Natural killer cell (primary cell): ENCODE measurements around the gene SLC25A48. TPM values are rescaled to one million over a fixed set of nuclear protein-coding genes. Genes with fewer than 3 reads are reported as not detected.

Experiments
- ATAC-seq, 3 donors: fragments of 150-1000 bp in 2 of 3; fragments of 200-7000 bp in 1 of 3; cut with Tn5 transposase; 1 replicate in 1 of 3; 2 replicates in 2 of 3; pipeline ENCODE4 v1.10.0; 2021; ENCODE audit warnings: mild to moderate bottlenecking in 2 of 3, moderate library complexity in 2 of 3
- DNase-seq, 2 donors: peaks; one replicate each; pipeline versions ENCODE4 v3.0.0 to v3.0.0-alpha.2; 2013 to 2021; ENCODE audit warnings: mixed read lengths in 1 of 2
- H3K27ac ChIP-seq: one replicate; pipeline ENCODE4 v1.5.1; 2013; ENCODE audit warnings: mild to moderate bottlenecking, low read length
- H3K27me3 ChIP-seq: one replicate; pipeline ENCODE4 v1.6.1; 2013; ENCODE audit warnings: low read length; ENCODE audit not compliant: control insufficient read depth, insufficient read depth
- H3K36me3 ChIP-seq: one replicate; pipeline ENCODE4 v1.6.1; 2013; ENCODE audit warnings: low read length; ENCODE audit not compliant: control insufficient read depth, insufficient read depth
- H3K4me1 ChIP-seq: one replicate; pipeline ENCODE4 v1.6.1; 2013; ENCODE audit warnings: low read length; ENCODE audit not compliant: control insufficient read depth, insufficient read depth
- H3K4me3 ChIP-seq: one replicate; pipeline ENCODE4 v1.5.1; 2013; ENCODE audit warnings: low read length
- H3K9me3 ChIP-seq: one replicate; pipeline ENCODE4 v1.6.1; 2013; ENCODE audit warnings: low read length; ENCODE audit not compliant: control insufficient read depth, insufficient read depth
- H3K27ac Mint-ChIP-seq, 2 donors: one replicate each; pipeline ENCODE4 v1.8.0; 2022; ENCODE audit warnings: mild to moderate bottlenecking in 2 of 2, mixed read lengths in 2 of 2, moderate library complexity in 1 of 2
- H3K27me3 Mint-ChIP-seq, 2 donors: one replicate each; pipeline ENCODE4 v1.8.0; 2022; ENCODE audit warnings: low read depth in 2 of 2, mixed read lengths in 2 of 2
- H3K36me3 Mint-ChIP-seq: one replicate; pipeline ENCODE4 v1.8.0; 2022; ENCODE audit warnings: mixed read lengths
- H3K4me1 Mint-ChIP-seq, 2 donors: one replicate each; pipeline ENCODE4 v1.8.0; 2022; ENCODE audit warnings: mixed read lengths in 2 of 2
- H3K4me3 Mint-ChIP-seq: one replicate; pipeline ENCODE4 v1.8.0; 2022; ENCODE audit warnings: mild to moderate bottlenecking, moderate library complexity, mixed read lengths
- H3K9me3 Mint-ChIP-seq, 2 donors: one replicate each; pipeline ENCODE4 v1.8.0; 2022; ENCODE audit warnings: mixed read lengths in 2 of 2
- CTCF ChIP-seq: fragments of 200-600 bp; IDR thresholded peaks from one replicate; pipeline ENCODE4 v1.8.0; 2022; ENCODE audit warnings: antibody characterized with exemption
- WGBS: methylation state at CpG from one replicate; pipeline ENCODE4 v1.1.7; 2013; ENCODE audit warnings: missing lambda C conversion rate; ENCODE audit not compliant: insufficient coverage; 5-methylcytosine and 5-hydroxymethylcytosine counted together
- intact Hi-C: fragments of 100-400 bp; cut with micrococcal nuclease; formaldehyde crosslinking; loops from one replicate; pipeline ENCODE4 v1.14.2; 2022
- total RNA-seq, 4 donors: library from RNA; stranded (reverse); fragments of 120-200 nt in 1 of 4; gene quantifications; one replicate each; pipeline versions ENCODE4 v1.2.3 to v1.2.4, GENCODE V29; 2013 to 2022

Gene SLC25A48
- total RNA-seq, 3 donors from 2014 or later (not counting 1 experiment from before 2014, with no cell fraction given): not detected

- intact Hi-C loops: no loop called here
- H3K4me1 ChIP-seq: no peaks in the 10 kb centered on the region
- H3K36me3 ChIP-seq: no peaks in the 10 kb centered on the region
- Mint-ChIP-seq H3K27ac (no peak overlapping the region), H3K27me3 (peaks cover 23 to 55% of the 10 kb centered on the region in 2 donors), H3K4me3 (no peak overlapping the region), H3K9me3 (no peaks in the 10 kb centered on the region), H3K36me3 (no peaks in the 10 kb centered on the region), H3K4me1 (no peaks in the 10 kb centered on the region)
- DNase-seq (no peak), ATAC-seq (no peak)
- H3K27ac ChIP-seq: no peak overlapping the region
- H3K27me3 ChIP-seq: peaks cover 5% of the 10 kb centered on the region
- H3K9me3 ChIP-seq: no peaks in the 10 kb centered on the region
- WGBS: 77% methylated on average over 2 of the region's 3 CpGs
- no peak for TF ChIP-seq CTCF
- H3K4me3 ChIP-seq: no peak overlapping the region
These were observed 67.2 kb downstream of the SLC25A48 start for GRCh38 chr5:135901633-135902032.

- DNase-seq (no peak), ATAC-seq (no peak)
- Mint-ChIP-seq H3K4me3 (no peak overlapping the region), H3K4me1 (no peaks in the 10 kb centered on the region), H3K36me3 (no peaks in the 10 kb centered on the region), H3K9me3 (no peaks in the 10 kb centered on the region), H3K27ac (no peak overlapping the region), H3K27me3 (peaks cover 26 to 67% of the 10 kb centered on the region in 2 donors)
- peaks cover 5% of the 10 kb centered on the region for H3K27me3 ChIP-seq
- H3K4me1 ChIP-seq: no peaks in the 10 kb centered on the region
- no peak overlapping the region for H3K27ac ChIP-seq
- no peak overlapping the region for H3K4me3 ChIP-seq
- no peaks in the 10 kb centered on the region for H3K36me3 ChIP-seq
- WGBS: no CpG with 5 or more reads among the region's 1 CpG
- no peak for TF ChIP-seq CTCF
- H3K9me3 ChIP-seq: no peaks in the 10 kb centered on the region
- intact Hi-C loops: no loop called here
These were observed 70.7 kb downstream of the SLC25A48 start for GRCh38 chr5:135905144-135905543.

- Histone ChIP-seq H3K27ac (no peak overlapping the region), H3K4me3 (no peak overlapping the region), H3K4me1 (peaks cover 5% of the 10 kb centered on the region), H3K36me3 (no peaks in the 10 kb centered on the region), H3K9me3 (no peaks in the 10 kb centered on the region), H3K27me3 (peaks cover 15% of the 10 kb centered on the region)
- H3K36me3 Mint-ChIP-seq: no peaks in the 10 kb centered on the region
- peaks cover 4 to 12% of the 10 kb centered on the region in 2 donors for H3K9me3 Mint-ChIP-seq
- DNase-seq (no peak), ATAC-seq (peak in 2 of 3 donors; percentile 30 to 33)
- no peak for TF ChIP-seq CTCF
- no peak overlapping the region for H3K27ac Mint-ChIP-seq
- 38% methylated on average over 3 of the region's 4 CpGs for WGBS
- H3K4me3 Mint-ChIP-seq: no peak overlapping the region
- intact Hi-C loops: no loop called here
- peaks cover 44 to 53% of the 10 kb centered on the region in 2 donors for H3K27me3 Mint-ChIP-seq
- H3K4me1 Mint-ChIP-seq: peaks cover 16 to 22% of the 10 kb centered on the region in 2 donors
These were observed 79.5 kb downstream of the SLC25A48 start for GRCh38 chr5:135913713-135914626.
